ENCODE results near the gene GAREM1. TPM values are rescaled to one million over a fixed set of nuclear protein-coding genes. Genes with fewer than 3 reads are reported as not detected.

GAREM1 gene
- polyA plus RNA-seq, 1 experiment: 0.37 TPM

DNA sequence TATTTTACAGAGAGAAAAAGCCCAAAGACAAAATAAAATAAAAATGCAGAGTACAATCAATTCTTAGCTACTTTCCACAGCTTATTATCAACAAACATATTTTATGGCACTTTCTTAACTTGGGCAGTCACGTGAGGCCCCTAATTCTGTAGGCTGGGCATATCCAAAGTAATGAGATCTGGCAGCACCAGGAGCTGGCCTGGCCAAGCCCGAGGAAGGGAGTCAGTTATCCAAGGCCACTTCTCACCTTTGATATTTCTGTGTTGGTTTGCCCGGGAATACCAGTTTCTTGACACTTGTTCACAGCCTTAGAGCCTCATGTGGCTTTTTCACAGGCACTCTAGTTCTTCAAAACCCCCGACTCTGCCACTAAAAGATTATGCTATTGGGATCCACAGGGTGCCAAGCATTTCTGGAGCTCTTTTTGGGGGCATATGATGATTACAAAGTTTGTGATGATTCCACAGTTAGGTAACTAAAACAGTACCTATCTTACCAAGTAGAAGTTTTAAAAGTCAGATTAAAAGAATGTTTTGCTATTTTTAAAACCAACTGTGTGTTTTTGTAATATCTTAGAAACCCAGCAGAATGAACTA is 190.4 kb downstream of the GAREM1 start:
- Histone ChIP-seq H3K27me3 (ENCODE audit: control insufficient read depth, insufficient read depth, low read length) (no peaks in the 10 kb centered on the region), H3K36me3 (ENCODE audit: control insufficient read depth, insufficient read depth, low read length) (no peaks in the 10 kb centered on the region), H3K4me3 (ENCODE audit: low read depth, low read length) (no peak overlapping the region)
- TF ChIP-seq, protein P1, sequence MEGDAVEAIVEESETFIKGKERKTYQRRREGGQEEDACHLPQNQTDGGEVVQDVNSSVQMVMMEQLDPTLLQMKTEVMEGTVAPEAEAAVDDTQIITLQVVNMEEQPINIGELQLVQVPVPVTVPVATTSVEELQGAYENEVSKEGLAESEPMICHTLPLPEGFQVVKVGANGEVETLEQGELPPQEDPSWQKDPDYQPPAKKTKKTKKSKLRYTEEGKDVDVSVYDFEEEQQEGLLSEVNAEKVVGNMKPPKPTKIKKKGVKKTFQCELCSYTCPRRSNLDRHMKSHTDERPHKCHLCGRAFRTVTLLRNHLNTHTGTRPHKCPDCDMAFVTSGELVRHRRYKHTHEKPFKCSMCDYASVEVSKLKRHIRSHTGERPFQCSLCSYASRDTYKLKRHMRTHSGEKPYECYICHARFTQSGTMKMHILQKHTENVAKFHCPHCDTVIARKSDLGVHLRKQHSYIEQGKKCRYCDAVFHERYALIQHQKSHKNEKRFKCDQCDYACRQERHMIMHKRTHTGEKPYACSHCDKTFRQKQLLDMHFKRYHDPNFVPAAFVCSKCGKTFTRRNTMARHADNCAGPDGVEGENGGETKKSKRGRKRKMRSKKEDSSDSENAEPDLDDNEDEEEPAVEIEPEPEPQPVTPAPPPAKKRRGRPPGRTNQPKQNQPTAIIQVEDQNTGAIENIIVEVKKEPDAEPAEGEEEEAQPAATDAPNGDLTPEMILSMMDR (IDR thresholded peaks at IDR 0.05; ENCODE audit: insufficient read depth, low read depth, low read length): no peak
- CTCF ChIA-PET: interaction anchor here (1.1 to 2.0 kb wide), 5 partner anchors 8 to 272 kb away, joined by 3 to 9 read pairs (median 4); no protein-coding TSS in a partner anchor
- no peak for DNase-seq (ENCODE audit: low read depth)
- POLR2A ChIA-PET: no interaction called here

DNA sequence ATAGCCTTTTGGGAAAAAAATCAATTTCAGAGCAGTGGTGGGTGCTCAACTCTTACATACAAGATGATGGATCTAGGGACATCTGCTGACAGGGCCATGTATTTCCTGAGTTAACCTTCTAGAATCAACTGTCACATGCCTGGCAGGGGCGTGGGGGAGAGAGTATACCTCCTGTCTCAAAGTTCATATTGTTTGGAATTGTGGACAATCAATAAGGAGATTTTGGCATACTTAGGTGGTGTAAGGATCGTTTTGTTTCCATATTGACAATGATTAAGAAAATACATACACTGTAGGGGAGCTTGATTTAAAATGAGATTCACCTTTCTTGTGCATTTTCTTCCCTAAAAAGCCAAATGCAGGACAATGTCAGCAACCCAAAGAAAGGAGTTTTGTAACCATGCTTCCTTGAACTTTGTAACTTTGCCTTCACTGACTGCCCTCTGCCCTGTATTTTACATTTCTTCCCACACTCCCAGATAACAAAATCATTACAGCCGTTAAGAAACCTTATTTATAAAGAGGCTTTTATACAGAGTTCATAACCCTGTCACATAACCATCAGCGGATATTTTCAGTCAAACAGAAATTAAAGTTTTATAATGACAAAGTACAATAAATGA is 192.4 kb downstream of the GAREM1 start:
- Histone ChIP-seq H3K27me3 (ENCODE audit: control insufficient read depth, insufficient read depth, low read length) (0 out of 2 replicates have a peak, but pooled peaks cover 2% of the 10 kb centered on the region), H3K36me3 (ENCODE audit: control insufficient read depth, insufficient read depth, low read length) (no peaks in the 10 kb centered on the region), H3K4me3 (ENCODE audit: low read depth, low read length) (no peak overlapping the region)
- ChIA-PET POLR2A (no interaction called here), CTCF (interaction anchor here (0.9 to 1.8 kb wide), 3 partner anchors 11 to 274 kb away, joined by 3 to 8 read pairs (median 3); partner anchors contain the start of gene GAREM1)
- no peak for DNase-seq (ENCODE audit: low read depth)
- TF ChIP-seq, protein P1 (IDR thresholded peaks at IDR 0.05; ENCODE audit: insufficient read depth, low read depth, low read length): no peak

DNA sequence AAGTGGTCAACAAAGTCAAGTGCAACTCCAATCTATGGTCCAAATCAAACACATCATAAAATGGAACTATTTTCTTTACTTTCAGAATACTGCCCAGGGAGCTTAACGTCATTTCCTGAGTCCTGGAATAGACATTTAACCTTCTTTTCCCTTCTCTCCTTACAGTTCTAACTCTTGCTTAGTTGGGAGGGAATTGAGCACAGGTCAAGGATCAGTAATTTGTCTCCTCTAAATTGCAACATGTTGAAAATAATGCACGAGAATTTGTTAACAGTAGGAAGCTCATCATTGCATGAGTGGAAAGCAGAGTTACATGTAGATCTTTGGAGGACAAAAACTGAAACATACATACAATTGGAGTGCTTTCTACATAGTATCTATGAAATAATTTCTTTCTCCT is 193.1 kb downstream of the GAREM1 start:
- POLR2A ChIA-PET: no interaction called here
- Histone ChIP-seq H3K4me3 (ENCODE audit: low read depth, low read length) (no peak overlapping the region), H3K36me3 (ENCODE audit: control insufficient read depth, insufficient read depth, low read length) (no peaks in the 10 kb centered on the region), H3K27me3 (ENCODE audit: control insufficient read depth, insufficient read depth, low read length) (0 out of 2 replicates have a peak, but pooled peaks cover 2% of the 10 kb centered on the region)
- TF ChIP-seq, protein P1 (IDR thresholded peaks at IDR 0.05; ENCODE audit: insufficient read depth, low read depth, low read length): no peak
- CTCF ChIA-PET: interaction anchor here (0.9 to 1.8 kb wide), 3 partner anchors 12 to 275 kb away, joined by 3 to 8 read pairs (median 3); partner anchors contain the start of gene GAREM1
- DNase-seq (ENCODE audit: low read depth): no peak

DNA sequence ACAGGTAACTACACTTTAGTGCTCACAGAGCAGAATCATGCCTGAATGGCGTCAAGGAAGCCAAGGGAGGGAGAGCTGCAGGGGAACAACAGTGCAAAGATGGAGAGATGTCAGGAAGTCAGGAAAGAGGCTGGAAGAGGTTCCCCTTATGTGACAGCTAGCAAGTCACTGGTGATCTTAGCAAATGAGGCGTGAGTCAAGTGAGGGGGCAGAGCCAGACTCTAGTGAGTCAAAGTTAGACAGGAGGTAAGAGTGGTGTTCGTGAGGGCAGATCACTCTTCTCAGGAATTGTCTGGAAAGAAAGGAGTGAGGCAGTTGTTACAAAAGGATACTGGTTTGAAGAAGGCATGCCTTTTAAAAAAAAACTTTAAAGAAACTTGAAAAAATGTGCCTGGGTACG is 193.8 kb downstream of the GAREM1 start:
- TF ChIP-seq, protein P1 (IDR thresholded peaks at IDR 0.05; ENCODE audit: insufficient read depth, low read depth, low read length): no peak
- CTCF ChIA-PET: interaction anchor here (1.8 to 2.0 kb wide), 3 partner anchors 12 to 194 kb away, joined by 5 to 11 read pairs (median 8); partner anchors contain the start of gene GAREM1

DNA sequence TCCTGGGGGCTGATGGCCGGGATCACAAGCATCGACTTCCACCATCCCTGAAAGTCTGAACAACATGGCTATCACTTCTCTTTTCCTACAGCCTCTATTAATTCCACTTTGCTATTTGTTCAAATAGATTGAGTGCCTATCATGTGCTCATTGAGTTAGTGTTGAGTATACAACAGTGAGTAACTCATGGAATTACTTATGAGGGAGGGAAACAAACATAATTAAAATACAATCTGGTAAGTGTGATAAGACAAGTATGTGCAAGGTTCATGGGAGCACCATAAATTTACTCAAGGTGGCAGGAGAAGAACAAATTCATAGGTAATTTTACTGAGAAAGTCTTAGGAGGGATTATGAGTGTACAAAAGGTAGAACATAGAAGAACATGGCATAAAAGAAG is 194.4 kb downstream of the GAREM1 start:
- no peak for DNase-seq (ENCODE audit: low read depth)
- CTCF ChIA-PET: interaction anchor here (1.8 to 2.0 kb wide), 2 partner anchors 13 to 195 kb away, joined by 5 to 11 read pairs; partner anchors contain the start of gene GAREM1
- H3K4me3 ChIP-seq (ENCODE audit: low read depth, low read length): no peak overlapping the region
- TF ChIP-seq, protein P1 (IDR thresholded peaks at IDR 0.05; ENCODE audit: insufficient read depth, low read depth, low read length): no peak
- no peaks in the 10 kb centered on the region for H3K36me3 ChIP-seq (ENCODE audit: control insufficient read depth, insufficient read depth, low read length)
- H3K27me3 ChIP-seq (ENCODE audit: control insufficient read depth, insufficient read depth, low read length): peaks cover 2% of the 10 kb centered on the region; the same call in 1 of the 2 replicates
- POLR2A ChIA-PET: no interaction called here

More for the DNA sequence above, 193.8 kb downstream of the GAREM1 start:
- Histone ChIP-seq H3K27me3 (ENCODE audit: control insufficient read depth, insufficient read depth, low read length) (peaks cover 2% of the 10 kb centered on the region; the same call in 1 of the 2 replicates), H3K4me3 (ENCODE audit: low read depth, low read length) (no peak overlapping the region), H3K36me3 (ENCODE audit: control insufficient read depth, insufficient read depth, low read length) (no peaks in the 10 kb centered on the region)
- POLR2A ChIA-PET: no interaction called here
- no peak for DNase-seq (ENCODE audit: low read depth)

Data from BJ (cell line).